Ovary (tissue), 9 donors: ENCODE results near the gene IL1RN. TPM values are rescaled to one million over a fixed set of nuclear protein-coding genes. Genes with fewer than 3 reads are reported as not detected.

Source experiments
- DNase-seq, 5 donors: peaks; one replicate each; pipeline ENCODE4 v3.0.0-alpha.2; 2019 to 2020
- H3K27ac ChIP-seq, 2 donors: fragments of 200-600 bp; one replicate each; pipeline versions ENCODE4 v1.5.1 to v1.8.0; 2019 to 2022
- H3K27me3 ChIP-seq: fragments of 200-600 bp; one replicate; pipeline ENCODE4 v1.8.0; 2022
- H3K36me3 ChIP-seq: fragments of 200-600 bp; sonication (generic); one replicate; pipeline ENCODE4 v1.5.1; 2019
- H3K4me1 ChIP-seq: one replicate; pipeline ENCODE4 v1.8.1; 2013; ENCODE audit warnings: mild to moderate bottlenecking, moderate library complexity; ENCODE audit not compliant: insufficient read depth
- H3K4me3 ChIP-seq: fragments of 200-600 bp; sonication (generic); one replicate; pipeline ENCODE4 v1.5.1; 2017
- H3K9me3 ChIP-seq, 2 donors: fragments of 200-600 bp in 1 of 2; sonication (generic) in 1 of 2; one replicate each; pipeline versions ENCODE4 v1.5.1 to v1.8.1; 2013 to 2019; ENCODE audit warnings: mild to moderate bottlenecking in 1 of 2, moderate library complexity in 1 of 2
- EP300 ChIP-seq: sonication (generic); formaldehyde crosslinking; IDR thresholded peaks from one replicate; pipeline ENCODE4 v1.6.1; 2017; ENCODE audit warnings: antibody characterized with exemption
- POLR2A ChIP-seq: fragments of 450-650 bp; IDR thresholded peaks from one replicate; pipeline ENCODE4 v1.6.1; 2017; ENCODE audit warnings: antibody characterized with exemption, mild to moderate bottlenecking, moderate library complexity
- WGBS, 3 donors: extraction: QIAGEN DNeasy Blood & Tissue Kit in 1 of 3; methylation state at CpG; one replicate each; pipeline versions ENCODE4 v1.1.5 to v1.1.7; 2013 to 2017; 5-methylcytosine and 5-hydroxymethylcytosine counted together
- intact Hi-C, 4 donors: fragments of 100-400 bp; cut with DNase I; formaldehyde crosslinking; loops; one replicate each; pipeline versions ENCODE4 v1.11.0 to v1.15.1; 2022 to 2023
- polyA plus RNA-seq, 2 donors: library from polyadenylated mRNA; stranded (reverse); fragments of 200-250 nt in 1 of 2; fragments of 350-450 nt in 1 of 2; fragmentation: Illumina TruSeq in 1 of 2; extraction: RNeasy Lipid Tissue Mini Kit (QIAGEN cat#74804) in 1 of 2; gene quantifications; one replicate each; pipeline ENCODE4 v1.2.3, GENCODE V29; 2013 to 2014
- total RNA-seq, 7 donors: library from RNA; depleted of rRNA in 2 of 7; stranded (reverse); fragments of >200 nt in 2 of 7; fragmentation: NEBNext Ultra II Directional in 3 of 7; extraction: Animal tissue kit (Norgen Biotek cat#: 25700) in 3 of 7; gene quantifications; one replicate each; pipeline versions ENCODE4 v1.1.0 to v1.2.4, GENCODE V29; 2016 to 2023
- TF ChIP-seq, protein P1 (sequence below), 3 donors: fragments of 450-650 bp in 2 of 3; fragments of 200-600 bp in 1 of 3; IDR thresholded peaks; one replicate each; pipeline versions ENCODE4 v1.5.1 to v1.8.0; 2016 to 2022; ENCODE audit warnings: antibody characterized with exemption in 3 of 3, mild to moderate bottlenecking in 1 of 3
- donor health status: DM: no; HTN: no; CAD: no; lungs with moderate emphysema.
- donor health status: DM: no; HTN: no; CAD: no.
- donor health status: Bipolar disorder and iron deficiency.
- donor health status: DM: yes; HTN: yes; CAD: no.
- donor health status: DM: no; HTN: no; CAD: no.
- donor health status: DM: yes; HTN: yes; CAD: no.

IL1RN gene
- total and polyA plus RNA-seq, 9 donors, result 0.29 to 7.9 (median 0.56) TPM; not detected in 1

DNA sequence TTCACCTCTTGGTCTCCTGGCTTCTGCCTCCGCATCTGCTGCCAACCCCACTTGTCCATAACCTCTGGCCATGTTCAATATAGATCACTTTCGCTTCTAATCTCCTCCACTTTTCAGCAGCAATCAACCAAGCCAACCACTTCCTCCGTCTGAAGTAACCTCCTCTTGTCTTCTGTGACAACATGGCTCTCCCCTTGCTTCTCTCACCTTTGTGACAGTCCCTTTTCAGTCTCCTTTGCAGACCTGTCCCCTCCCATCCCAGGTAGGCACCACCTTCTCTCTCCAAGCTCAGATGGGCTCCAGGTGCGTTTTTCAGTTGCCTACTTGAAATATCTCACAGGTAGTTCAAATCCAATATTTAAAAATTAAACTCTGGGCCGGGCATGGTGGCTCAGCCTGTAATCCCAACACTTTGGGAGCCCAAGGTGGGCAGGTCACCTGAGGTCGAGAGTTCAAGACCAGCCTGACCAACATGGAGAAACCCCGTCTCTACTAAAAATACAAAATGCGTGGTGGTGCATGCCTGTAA, 41.7 kb downstream of the IL1RN start:
- Histone ChIP-seq H3K4me3 (no peak overlapping the region), H3K9me3 (no peaks in the 10 kb centered on the region), H3K27ac (no peak overlapping the region), H3K4me1 (peaks cover 5% of the 10 kb centered on the region), H3K36me3 (no peaks in the 10 kb centered on the region), H3K27me3 (no peaks in the 10 kb centered on the region)
- DNase-seq, result no peak
- 94 to 95% (median 94%) methylated on average over 8 of the region's 8 CpGs for WGBS, 3 donors
- no peak for TF ChIP-seq EP300
- TF ChIP-seq POLR2A, result no peak
- TF ChIP-seq, protein P1, sequence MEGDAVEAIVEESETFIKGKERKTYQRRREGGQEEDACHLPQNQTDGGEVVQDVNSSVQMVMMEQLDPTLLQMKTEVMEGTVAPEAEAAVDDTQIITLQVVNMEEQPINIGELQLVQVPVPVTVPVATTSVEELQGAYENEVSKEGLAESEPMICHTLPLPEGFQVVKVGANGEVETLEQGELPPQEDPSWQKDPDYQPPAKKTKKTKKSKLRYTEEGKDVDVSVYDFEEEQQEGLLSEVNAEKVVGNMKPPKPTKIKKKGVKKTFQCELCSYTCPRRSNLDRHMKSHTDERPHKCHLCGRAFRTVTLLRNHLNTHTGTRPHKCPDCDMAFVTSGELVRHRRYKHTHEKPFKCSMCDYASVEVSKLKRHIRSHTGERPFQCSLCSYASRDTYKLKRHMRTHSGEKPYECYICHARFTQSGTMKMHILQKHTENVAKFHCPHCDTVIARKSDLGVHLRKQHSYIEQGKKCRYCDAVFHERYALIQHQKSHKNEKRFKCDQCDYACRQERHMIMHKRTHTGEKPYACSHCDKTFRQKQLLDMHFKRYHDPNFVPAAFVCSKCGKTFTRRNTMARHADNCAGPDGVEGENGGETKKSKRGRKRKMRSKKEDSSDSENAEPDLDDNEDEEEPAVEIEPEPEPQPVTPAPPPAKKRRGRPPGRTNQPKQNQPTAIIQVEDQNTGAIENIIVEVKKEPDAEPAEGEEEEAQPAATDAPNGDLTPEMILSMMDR (IDR thresholded peaks at IDR 0.05), result no peak
- intact Hi-C loops, result no loop called here

DNA sequence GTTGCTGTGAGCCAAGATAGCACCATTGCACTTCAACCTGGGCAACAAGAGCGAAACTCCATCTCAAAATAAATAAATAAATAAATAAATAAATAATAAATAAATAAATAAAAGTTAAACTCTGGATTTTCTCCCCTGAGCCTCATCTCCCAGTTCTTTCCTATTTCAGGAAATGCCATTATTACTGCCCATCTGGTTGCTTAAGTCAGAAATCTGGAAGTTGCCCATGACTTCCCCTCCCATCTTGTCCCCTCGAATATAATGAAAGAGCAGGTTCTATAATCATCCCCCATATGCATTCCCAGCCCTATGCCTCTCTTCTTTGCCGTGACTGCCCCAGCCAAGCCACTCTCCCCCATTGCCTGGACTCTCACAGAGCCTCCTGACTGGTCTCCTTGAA, 42.2 kb downstream of the IL1RN start:
- TF ChIP-seq, protein P1 (IDR thresholded peaks at IDR 0.05), result no peak
- TF ChIP-seq EP300 (no peak), POLR2A (no peak)
- no peaks in the 10 kb centered on the region for H3K27me3 ChIP-seq
- H3K9me3 ChIP-seq, result no peaks in the 10 kb centered on the region
- H3K36me3 ChIP-seq, result no peaks in the 10 kb centered on the region
- intact Hi-C loops, result no loop called here
- H3K4me1 ChIP-seq, result peaks cover 5% of the 10 kb centered on the region
- 90 to 93% (median 91%) methylated on average over 3 of the region's 3 CpGs for WGBS, 3 donors
- H3K4me3 ChIP-seq, result no peak overlapping the region
- no peak for DNase-seq
- H3K27ac ChIP-seq, result no peak overlapping the region

DNA sequence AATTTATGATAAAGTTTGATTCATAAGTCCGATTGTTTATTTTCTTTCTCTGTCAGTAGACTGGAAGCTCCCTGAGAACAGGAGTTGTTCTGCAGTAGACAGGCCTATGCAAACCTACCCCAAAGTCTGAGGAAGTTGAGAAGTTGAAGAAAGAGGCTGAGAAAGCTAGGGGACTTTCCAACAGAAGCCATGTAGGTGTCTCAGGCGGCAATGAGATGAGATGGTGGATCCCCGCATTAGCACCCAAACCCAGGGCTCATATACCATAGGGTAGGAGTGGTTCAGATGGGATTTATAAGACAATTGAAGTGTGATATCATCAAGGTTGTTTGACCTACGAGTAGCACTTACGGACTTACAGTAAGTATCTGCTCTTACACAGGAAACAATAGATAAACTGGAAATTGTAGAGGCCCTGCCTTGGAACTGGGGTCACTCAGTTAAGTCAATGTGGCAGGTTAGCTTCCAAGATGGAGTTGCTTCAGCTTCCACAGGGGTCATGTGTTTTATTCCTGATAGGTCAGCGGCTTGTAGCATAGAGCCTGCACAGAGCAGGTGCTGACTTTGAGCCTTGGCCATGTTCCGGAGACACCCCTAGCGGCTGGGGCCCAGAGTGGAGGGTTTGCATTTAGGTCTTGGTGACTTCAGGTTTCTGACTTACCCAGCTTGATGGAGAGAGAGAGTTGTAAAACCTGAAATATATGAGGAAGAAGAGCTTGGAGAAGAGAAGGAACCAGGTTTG, 44.1 kb downstream of the IL1RN start:
- DNase-seq, result no peak
- H3K4me3 ChIP-seq, result no peak overlapping the region
- no peaks in the 10 kb centered on the region for H3K27me3 ChIP-seq
- no peaks in the 10 kb centered on the region for H3K36me3 ChIP-seq
- peaks cover 5% of the 10 kb centered on the region for H3K4me1 ChIP-seq
- WGBS, 3 donors, result 93 to 96% (median 94%) methylated on average over 8 of the region's 8 CpGs
- TF ChIP-seq, protein P1 (IDR thresholded peaks at IDR 0.05), result no peak
- TF ChIP-seq POLR2A, result no peak
- TF ChIP-seq EP300, result no peak
- H3K9me3 ChIP-seq, result no peaks in the 10 kb centered on the region
- no peak overlapping the region for H3K27ac ChIP-seq
- intact Hi-C loops, result no loop called here

DNA sequence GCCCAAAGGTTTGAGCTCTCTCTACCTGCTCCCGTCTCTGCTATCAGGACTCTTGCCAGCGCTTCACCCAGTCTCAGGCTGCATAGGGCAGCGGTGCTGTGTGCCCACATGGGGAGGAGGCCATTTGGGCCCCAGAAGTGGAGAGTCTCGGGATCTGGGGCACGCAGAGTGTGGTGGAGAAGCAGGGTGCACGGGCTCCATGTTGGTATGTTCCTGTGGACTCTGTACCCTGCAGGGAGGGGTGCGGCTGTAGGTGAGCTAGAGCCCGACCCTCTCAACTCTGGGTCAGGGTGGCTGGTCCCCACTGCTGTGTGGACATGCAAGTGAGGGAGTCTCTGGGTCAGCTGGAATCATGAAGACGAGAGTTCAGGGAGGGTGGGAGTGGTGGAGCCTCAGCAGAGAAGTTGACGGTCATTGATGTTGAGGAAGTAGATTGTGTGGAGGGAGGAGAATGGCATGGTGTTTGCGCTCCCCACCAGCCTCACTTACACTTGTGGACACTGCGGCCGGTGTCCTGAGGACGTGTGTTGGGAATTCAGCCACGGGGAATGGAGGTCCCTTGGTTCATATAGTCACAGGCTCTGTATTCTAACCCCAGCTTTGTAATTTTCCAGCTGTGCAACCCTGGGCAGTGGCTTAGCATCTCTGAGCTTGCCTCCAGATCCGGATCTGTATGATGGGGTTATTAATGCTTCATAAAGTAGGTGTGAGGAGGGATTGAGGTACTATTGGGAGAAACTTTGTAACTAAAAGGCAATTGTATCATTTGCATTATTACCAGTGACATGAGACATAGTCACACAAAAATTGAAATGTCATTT, 45.5 kb downstream of the IL1RN start:
- no peak for DNase-seq
- 89 to 90% (median 89%) methylated on average over 16 of the region's 16 CpGs for WGBS, 3 donors
- intact Hi-C loops, result no loop called here
- Histone ChIP-seq H3K36me3 (no peaks in the 10 kb centered on the region), H3K27me3 (no peaks in the 10 kb centered on the region), H3K9me3 (no peaks in the 10 kb centered on the region), H3K4me3 (no peak overlapping the region), H3K4me1 (no peaks in the 10 kb centered on the region), H3K27ac (no peak overlapping the region)
- TF ChIP-seq, protein P1 (IDR thresholded peaks at IDR 0.05), result no peak
- TF ChIP-seq POLR2A, result no peak
- no peak for TF ChIP-seq EP300
